GM12891 (cell line): Measurements from ENCODE around the gene RHOBTB3.

Experiments used
- POLR2A ChIP-seq: IDR thresholded peaks from 2 replicates; pipeline ENCODE4 v1.6.1; 2011; ENCODE audit warnings: low read depth, low read length, control low read depth
- POLR2AphosphoS5 ChIP-seq: IDR thresholded peaks from 2 replicates; pipeline ENCODE4 v1.6.1; 2011; ENCODE audit warnings: low read depth, low read length, control low read depth
- POU2F2 ChIP-seq: IDR thresholded peaks from 2 replicates; pipeline ENCODE4 v1.6.1; 2011; ENCODE audit warnings: low read depth, mild to moderate bottlenecking, control low read depth, low read length, moderate library complexity
- TAF1 ChIP-seq: IDR thresholded peaks from 2 replicates; pipeline ENCODE4 v1.6.1; 2011; ENCODE audit warnings: low read depth, low read length, control low read depth

- no peak for TF ChIP-seq POLR2A
- TF ChIP-seq POLR2AphosphoS5, result no peak
- TF ChIP-seq POU2F2, result no peak
- no peak for TF ChIP-seq TAF1
These were observed 3.4 kb upstream of the RHOBTB3 start for GRCh38 chr5:95727764-95728191.
